Common myeloid progenitor, CD34-positive (primary cell): Measurements from ENCODE around the gene RAB39A.
"Not testable (repeated sequence)": the region's sequence is repeated elsewhere in the genome, so short reads cannot be mapped to it uniquely, and the experiment has no call there.

Source experiments
- CTCF ChIA-PET: fragments of 350-600 bp; sonication (Branson Sonifier 250); formaldehyde crosslinking; loops from one replicate; lab custom pipeline; 2021; ENCODE audit warnings: antibody characterized with exemption; lab: Charles Lee
- POLR2A ChIA-PET: fragments of 350-600 bp; sonication (Branson Sonifier 250); formaldehyde crosslinking; loops from one replicate; lab custom pipeline; 2021; ENCODE audit warnings: antibody characterized with exemption; lab: Charles Lee
- DNase-seq, 3 donors: peaks; one replicate each; pipeline versions ENCODE4 v3.0.0 to v3.0.0-alpha.2; 2013
- H3K27ac ChIP-seq, 2 experiments: 1 replicate in 1 of 2; 2 replicates in 1 of 2; pipeline ENCODE4 v1.7.0; 2013; ENCODE audit warnings: inconsistent platforms in 2 of 2, low read length in 2 of 2, mild to moderate bottlenecking in 2 of 2, low read depth in 1 of 2, moderate library complexity in 1 of 2; ENCODE audit not compliant: severe bottlenecking in 2 of 2, insufficient read depth in 1 of 2, poor library complexity in 1 of 2
- H3K27me3 ChIP-seq, 5 experiments: replicated peaks in 2 of 5; 1 replicate in 3 of 5; 2 replicates in 2 of 5; pipeline versions ENCODE4 v1.6.1 to v1.7.0; 2013; ENCODE audit warnings: low read length in 4 of 5, mild to moderate bottlenecking in 2 of 5, moderate library complexity in 2 of 5, inconsistent platforms in 1 of 5; ENCODE audit not compliant: insufficient read depth in 5 of 5, control insufficient read depth in 4 of 5
- H3K36me3 ChIP-seq, 4 experiments: 1 replicate in 2 of 4; 2 replicates in 2 of 4; pipeline versions ENCODE4 v1.6.1 to v1.7.0; 2013; ENCODE audit warnings: low read length in 3 of 4, control low read depth in 1 of 4, mild to moderate bottlenecking in 1 of 4; ENCODE audit not compliant: control insufficient read depth in 4 of 4, insufficient read depth in 4 of 4
- H3K4me1 ChIP-seq, 4 experiments: 1 replicate in 3 of 4; 2 replicates in 1 of 4; pipeline versions ENCODE4 v1.6.1 to v1.7.1; 2013; ENCODE audit warnings: low read length in 3 of 4, mild to moderate bottlenecking in 3 of 4, control low read depth in 1 of 4, inconsistent platforms in 1 of 4, moderate library complexity in 1 of 4; ENCODE audit not compliant: control insufficient read depth in 4 of 4, insufficient read depth in 4 of 4; ENCODE audit errors: control extremely low read depth in 1 of 4
- H3K4me3 ChIP-seq, 7 experiments: 1 replicate in 4 of 7; 2 replicates in 3 of 7; pipeline versions ENCODE4 v1.5.1 to v1.7.0; 2013; ENCODE audit warnings: mild to moderate bottlenecking in 7 of 7, low read length in 6 of 7, moderate library complexity in 6 of 7, inconsistent platforms in 2 of 7, low read depth in 2 of 7, control low read depth in 1 of 7; ENCODE audit not compliant: insufficient read depth in 4 of 7, control insufficient read depth in 1 of 7; ENCODE audit errors: extremely low read depth in 1 of 7
- H3K9me3 ChIP-seq, 5 experiments: 1 replicate in 4 of 5; 2 replicates in 1 of 5; pipeline versions ENCODE4 v1.6.1 to v1.7.1; 2013; ENCODE audit warnings: low read length in 4 of 5, mild to moderate bottlenecking in 2 of 5, inconsistent platforms in 1 of 5, low read depth in 1 of 5, moderate library complexity in 1 of 5; ENCODE audit not compliant: control insufficient read depth in 4 of 5, insufficient read depth in 2 of 5; ENCODE audit errors: control extremely low read depth in 1 of 5
- WGBS: methylation state at CpG from one replicate; pipeline ENCODE4 v1.1.5; 2013; ENCODE audit not compliant: insufficient coverage; 5-methylcytosine and 5-hydroxymethylcytosine counted together

RAB39A gene

GRCh38 chr11:107929611-107930200 lies 1.5 kb downstream of the RAB39A start:
- Histone ChIP-seq H3K4me1 (peaks cover 0 to 17% (median 16%) of the 10 kb centered on the region in 4 experiments), H3K9me3 (no peaks in the 10 kb centered on the region), H3K27me3 (peaks cover 3 to 18% (median 11%) of the 10 kb centered on the region in 5 experiments), H3K27ac (no peak overlapping the region), H3K4me3 (no peak overlapping the region), H3K36me3 (no peaks in the 10 kb centered on the region)
- CTCF ChIA-PET = no interaction called here
- POLR2A ChIA-PET = no interaction called here
- 56% methylated on average over 8 of the region's 10 CpGs for WGBS
- DNase-seq = peak in 2 of 3 donors; percentile 35 to 41

- DNase-seq = no peak
- no peak overlapping the region for H3K27ac ChIP-seq
- no peaks in the 10 kb centered on the region for H3K9me3 ChIP-seq
- no peak overlapping the region for H3K4me3 ChIP-seq
- ChIA-PET POLR2A (no interaction called here), CTCF (interaction anchor here (0.6 to 1.4 kb wide), 3 partner anchors 10 to 37 kb away, joined by 3 to 4 read pairs (median 3); no protein-coding TSS in a partner anchor)
- peaks cover 0 to 16% (median 11%) of the 10 kb centered on the region in 5 experiments for H3K27me3 ChIP-seq
- H3K36me3 ChIP-seq = no peaks in the 10 kb centered on the region
- 80% methylated on average over 1 of the region's 7 CpGs for WGBS
- peaks cover 0 to 17% (median 16%) of the 10 kb centered on the region in 4 experiments for H3K4me1 ChIP-seq
Measured at GRCh38 chr11:107931206-107931605, 3.0 kb downstream of the RAB39A start.

DNA sequence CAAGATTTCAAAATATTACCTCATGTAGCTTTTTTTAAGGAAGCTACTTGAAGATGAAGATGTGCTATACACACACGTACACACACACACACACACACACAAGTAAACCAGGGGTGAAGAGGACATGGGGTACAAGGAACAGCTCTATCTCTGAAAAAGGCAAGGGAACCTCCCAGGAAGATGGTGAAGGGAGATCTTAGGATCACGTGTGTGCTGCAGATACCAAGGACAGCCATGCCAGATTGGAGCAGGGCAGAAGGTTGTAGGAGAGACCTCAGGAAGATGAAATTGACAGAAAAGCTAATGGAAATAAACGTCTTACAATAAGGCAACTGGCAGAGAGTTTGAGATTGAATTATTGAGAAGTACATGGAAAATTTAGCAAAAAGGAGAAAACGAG lies 19.7 kb downstream of the RAB39A start:
- POLR2A ChIA-PET = no interaction called here
- Histone ChIP-seq H3K27ac (no peak overlapping the region), H3K27me3 (peaks cover 0 to 2% (median 0%) of the 10 kb centered on the region in 5 experiments), H3K36me3 (no peaks in the 10 kb centered on the region), H3K4me3 (no peak overlapping the region), H3K9me3 (no peaks in the 10 kb centered on the region), H3K4me1 (no peaks in the 10 kb centered on the region)
- DNase-seq = no peak
- 100% methylated on average over 3 of the region's 4 CpGs for WGBS
- CTCF ChIA-PET = no interaction called here

GRCh38 chr11:107948328-107948727 lies 20.1 kb downstream of the RAB39A start:
- H3K4me1 ChIP-seq, H3K27ac ChIP-seq, H3K4me3 ChIP-seq, POLR2A ChIA-PET, DNase-seq, H3K27me3 ChIP-seq, H3K36me3 ChIP-seq, CTCF ChIA-PET, H3K9me3 ChIP-seq: not testable (repeated sequence)
- 91% methylated on average over 10 of the region's 12 CpGs for WGBS

DNA sequence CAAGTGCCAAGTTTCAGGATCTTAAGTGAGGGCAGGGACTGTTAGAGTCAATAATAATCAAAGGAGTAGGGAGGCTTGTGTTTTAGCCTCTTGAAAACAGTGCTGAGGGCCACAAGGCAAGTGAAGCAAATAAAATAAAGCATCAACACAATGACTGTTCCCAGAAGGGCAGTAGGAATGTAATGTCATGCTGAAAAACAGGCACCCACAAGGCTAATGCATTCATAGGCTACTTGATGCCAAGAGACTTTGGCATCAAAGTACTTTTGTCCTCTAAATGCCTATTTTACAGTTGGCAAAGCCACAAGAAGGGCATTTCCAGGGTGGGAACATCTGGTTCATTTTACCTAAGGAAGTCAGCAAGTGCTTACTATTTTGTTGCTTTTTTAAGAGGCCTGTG lies 22.9 kb downstream of the RAB39A start:
- no peaks in the 10 kb centered on the region for H3K4me1 ChIP-seq
- DNase-seq = no peak
- ChIA-PET CTCF (no interaction called here), POLR2A (no interaction called here)
- H3K36me3 ChIP-seq = no peaks in the 10 kb centered on the region
- no peaks in the 10 kb centered on the region for H3K9me3 ChIP-seq
- H3K27ac ChIP-seq = no peak overlapping the region
- H3K4me3 ChIP-seq = no peak overlapping the region
- H3K27me3 ChIP-seq = peaks cover 0 to 2% (median 0%) of the 10 kb centered on the region in 5 experiments

DNA sequence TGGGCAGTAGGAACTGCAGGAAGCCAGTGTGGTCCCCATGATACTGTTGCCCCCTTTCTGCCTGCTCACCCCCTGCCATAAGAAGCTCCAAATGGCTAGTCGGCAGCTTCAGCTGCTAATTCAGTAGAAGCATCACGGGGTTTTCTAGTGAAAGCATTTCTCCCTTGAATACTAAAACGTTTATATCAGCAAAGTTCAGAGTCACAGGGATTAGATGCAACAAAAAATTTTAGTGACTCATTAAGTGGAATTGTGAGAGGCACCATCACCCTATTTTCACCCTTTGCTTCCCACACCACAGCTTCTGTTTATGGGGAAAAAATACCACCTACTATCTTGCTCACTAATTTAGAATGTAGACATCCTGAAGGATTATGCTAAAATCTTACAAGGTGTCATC lies 25.2 kb downstream of the RAB39A start:
- H3K36me3 ChIP-seq = no peaks in the 10 kb centered on the region
- DNase-seq = no peak
- no peak overlapping the region for H3K27ac ChIP-seq
- no peaks in the 10 kb centered on the region for H3K4me1 ChIP-seq
- H3K9me3 ChIP-seq = peaks cover 0 to 1% (median 0%) of the 10 kb centered on the region in 5 experiments
- H3K27me3 ChIP-seq = peaks cover 0 to 2% (median 0%) of the 10 kb centered on the region in 5 experiments
- WGBS = no CpG with 5 or more reads among the region's 3 CpGs
- no peak overlapping the region for H3K4me3 ChIP-seq
- ChIA-PET POLR2A (no interaction called here), CTCF (no interaction called here)

GRCh38 chr11:107956543-107956942 lies 28.3 kb downstream of the RAB39A start:
- DNase-seq = no peak
- H3K36me3 ChIP-seq = no peaks in the 10 kb centered on the region
- no peaks in the 10 kb centered on the region for H3K4me1 ChIP-seq
- no peak overlapping the region for H3K27ac ChIP-seq
- no peak overlapping the region for H3K4me3 ChIP-seq
- CTCF ChIA-PET = no interaction called here
- WGBS = no CpG with 5 or more reads among the region's 1 CpG
- POLR2A ChIA-PET = no interaction called here
- peaks cover 0 to under 1% (median 0%) of the 10 kb centered on the region in 5 experiments for H3K27me3 ChIP-seq
- H3K9me3 ChIP-seq = peaks cover 0 to 1% (median 0%) of the 10 kb centered on the region in 5 experiments
